Neural progenitor cell (in vitro differentiated cells): Measurements from ENCODE around the gene PDE7B. TPM values are rescaled to one million over a fixed set of nuclear protein-coding genes. Genes with fewer than 3 reads are reported as not detected.

Experiments used
- DNase-seq: peaks from one replicate; pipeline ENCODE4 v3.0.0-alpha.2; 2016; ENCODE audit warnings: low spot score
- H2AFZ ChIP-seq: fragments of 200-600 bp; sonication (generic); replicated peaks from 2 replicates; pipeline ENCODE4 v1.6.1; 2016; ENCODE audit warnings: antibody characterized with exemption
- H3F3A ChIP-seq: fragments of 200-600 bp; sonication (generic); 2 replicates; pipeline ENCODE4 v1.6.1; 2016; ENCODE audit warnings: antibody characterized with exemption, low read depth
- H3K27ac ChIP-seq: fragments of 200-600 bp; sonication (generic); 2 replicates; pipeline ENCODE4 v1.5.1; 2016; ENCODE audit warnings: mild to moderate bottlenecking
- H3K27me3 ChIP-seq: fragments of 200-600 bp; sonication (generic); 2 replicates; pipeline ENCODE4 v1.6.1; 2016; ENCODE audit warnings: mild to moderate bottlenecking, moderate library complexity
- H3K36me3 ChIP-seq: fragments of 200-600 bp; sonication (generic); 2 replicates; pipeline ENCODE4 v1.5.1; 2016
- H3K4me1 ChIP-seq: fragments of 200-600 bp; sonication (generic); 2 replicates; pipeline ENCODE4 v1.6.1; 2016; ENCODE audit warnings: mixed run types
- H3K4me2 ChIP-seq: fragments of 200-600 bp; sonication (generic); 2 replicates; pipeline ENCODE4 v1.6.1; 2016
- H3K4me3 ChIP-seq: fragments of 200-600 bp; sonication (generic); 2 replicates; pipeline ENCODE4 v1.5.1; 2016
- H3K79me2 ChIP-seq: fragments of 200-600 bp; sonication (generic); 2 replicates; pipeline ENCODE4 v1.6.1; 2016; ENCODE audit warnings: low read depth
- H3K9ac ChIP-seq: fragments of 200-600 bp; sonication (generic); 2 replicates; pipeline ENCODE4 v1.6.1; 2016
- H3K9me3 ChIP-seq: fragments of 200-600 bp; sonication (generic); 2 replicates; pipeline ENCODE4 v1.5.1; 2016; ENCODE audit warnings: low read depth
- H4K20me1 ChIP-seq: fragments of 200-600 bp; sonication (generic); 2 replicates; pipeline ENCODE4 v1.6.1; 2016; ENCODE audit warnings: low read depth
- H3K27ac Mint-ChIP-seq: 3 replicates; pipeline ENCODE4 v1.8.0; 2021; ENCODE audit warnings: mixed read lengths
- H3K27me3 Mint-ChIP-seq: 2 replicates; pipeline ENCODE4 v1.8.0; 2022; ENCODE audit warnings: low read depth, mild to moderate bottlenecking, inconsistent platforms, moderate library complexity, mixed read lengths; ENCODE audit not compliant: insufficient read depth
- H3K36me3 Mint-ChIP-seq: 3 replicates; pipeline ENCODE4 v1.8.0; 2021; ENCODE audit warnings: mixed read lengths
- H3K4me1 Mint-ChIP-seq: 3 replicates; pipeline ENCODE4 v1.8.0; 2021; ENCODE audit warnings: mixed read lengths
- H3K4me3 Mint-ChIP-seq: 3 replicates; pipeline ENCODE4 v1.8.0; 2021; ENCODE audit warnings: mild to moderate bottlenecking, moderate library complexity, mixed read lengths
- H3K9me3 Mint-ChIP-seq: 3 replicates; pipeline ENCODE4 v1.8.0; 2020; ENCODE audit warnings: mixed read lengths
- CTCF ChIP-seq: fragments of 200-600 bp; sonication (generic); IDR thresholded peaks from 2 replicates; pipeline ENCODE4 v1.5.1; 2017; ENCODE audit warnings: antibody characterized with exemption, mild to moderate bottlenecking
- EZH2 ChIP-seq: fragments of 200-600 bp; sonication (generic); IDR thresholded peaks from 2 replicates; pipeline ENCODE4 v1.6.1; 2017; ENCODE audit warnings: antibody characterized with exemption, mild to moderate bottlenecking, moderate library complexity
- EZH2phosphoT487 ChIP-seq: fragments of 200-600 bp; sonication (generic); IDR thresholded peaks from 2 replicates; pipeline ENCODE4 v1.6.1; 2017; ENCODE audit warnings: antibody characterized with exemption
- total RNA-seq: library from RNA; depleted of rRNA; stranded (reverse); fragments of >200 nt; gene quantifications from 2 replicates; pipeline ENCODE4 v1.2.3, GENCODE V29; 2015; ENCODE audit warnings: low replicate concordance

PDE7B gene
- total RNA-seq, 1 donor from 2014 or later: 0.04 TPM

- no peak overlapping the region for H3K27ac Mint-ChIP-seq
- H3K4me1 Mint-ChIP-seq: peaks cover 11% of the 10 kb centered on the region
- no peaks in the 10 kb centered on the region for H3K27me3 ChIP-seq
- TF ChIP-seq EZH2 (no peak), EZH2phosphoT487 (no peak), CTCF (no peak)
- no peaks in the 10 kb centered on the region for H3K4me1 ChIP-seq
- no peaks in the 10 kb centered on the region for H3K9me3 ChIP-seq
- peaks cover 7% of the 10 kb centered on the region for H3K27me3 Mint-ChIP-seq
- H3K9me3 Mint-ChIP-seq: peaks cover 17% of the 10 kb centered on the region
- H3K4me3 ChIP-seq: no peak overlapping the region
- H3K79me2 ChIP-seq: no peaks in the 10 kb centered on the region
- no peaks in the 10 kb centered on the region for H4K20me1 ChIP-seq
- no peak overlapping the region for H2AFZ ChIP-seq
- no peak overlapping the region for H3K27ac ChIP-seq
- no peaks in the 10 kb centered on the region for H3K36me3 ChIP-seq
- H3K4me2 ChIP-seq: no peak overlapping the region
- H3K9ac ChIP-seq: no peak overlapping the region
- no peak overlapping the region for H3K4me3 Mint-ChIP-seq
- H3K36me3 Mint-ChIP-seq: no peaks in the 10 kb centered on the region
- H3F3A ChIP-seq: no peaks in the 10 kb centered on the region
- DNase-seq: no peak
These were observed 160.0 kb downstream of the PDE7B start for GRCh38 chr6:136011475-136011874.

DNA sequence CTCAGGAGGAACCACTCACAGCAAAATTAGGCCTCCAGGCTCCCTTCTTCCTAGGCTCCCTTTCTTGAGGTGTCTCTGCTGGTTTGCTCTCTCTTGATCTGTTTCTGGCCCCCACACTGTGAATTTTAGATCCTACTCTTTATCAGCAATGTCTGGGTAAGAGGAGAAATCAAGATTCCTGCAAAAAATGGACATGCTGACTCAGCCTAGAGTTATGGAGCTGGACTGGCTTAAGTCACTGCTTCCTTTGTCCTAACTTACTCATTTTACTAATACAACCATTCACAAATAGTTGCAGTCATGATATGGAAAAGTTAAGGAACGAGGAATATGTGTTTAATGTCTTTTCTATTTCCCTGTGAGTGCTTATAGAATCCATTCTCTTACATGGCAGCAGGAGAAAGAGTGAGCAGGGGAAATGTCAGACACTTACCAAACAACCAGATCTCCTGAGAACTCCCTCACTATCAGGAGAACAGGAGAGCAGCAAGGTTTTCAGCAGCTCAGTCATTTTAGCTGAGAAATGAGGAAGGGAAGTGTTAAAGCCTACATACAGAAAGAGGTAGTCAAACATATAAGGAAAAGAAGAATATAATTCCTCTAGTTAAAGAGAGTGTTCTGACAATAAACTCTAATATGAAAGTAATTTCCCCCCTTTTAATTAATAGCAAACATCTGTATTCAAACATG, 160.8 kb downstream of the PDE7B start:
- Histone ChIP-seq H3K9ac (no peak overlapping the region), H3F3A (no peaks in the 10 kb centered on the region), H3K79me2 (no peaks in the 10 kb centered on the region), H3K36me3 (no peaks in the 10 kb centered on the region), H4K20me1 (no peaks in the 10 kb centered on the region), H2AFZ (no peak overlapping the region), H3K9me3 (no peaks in the 10 kb centered on the region), H3K4me1 (no peaks in the 10 kb centered on the region), H3K27me3 (no peaks in the 10 kb centered on the region), H3K4me3 (no peak overlapping the region), H3K4me2 (no peak overlapping the region), H3K27ac (no peak overlapping the region)
- Mint-ChIP-seq H3K4me1 (peaks cover 11% of the 10 kb centered on the region), H3K4me3 (no peak overlapping the region), H3K9me3 (peaks cover 10% of the 10 kb centered on the region), H3K27me3 (peaks cover 5% of the 10 kb centered on the region), H3K27ac (peak overlapping the region; percentile 24), H3K36me3 (no peaks in the 10 kb centered on the region)
- no peak for DNase-seq
- no peak for TF ChIP-seq EZH2phosphoT487

DNA sequence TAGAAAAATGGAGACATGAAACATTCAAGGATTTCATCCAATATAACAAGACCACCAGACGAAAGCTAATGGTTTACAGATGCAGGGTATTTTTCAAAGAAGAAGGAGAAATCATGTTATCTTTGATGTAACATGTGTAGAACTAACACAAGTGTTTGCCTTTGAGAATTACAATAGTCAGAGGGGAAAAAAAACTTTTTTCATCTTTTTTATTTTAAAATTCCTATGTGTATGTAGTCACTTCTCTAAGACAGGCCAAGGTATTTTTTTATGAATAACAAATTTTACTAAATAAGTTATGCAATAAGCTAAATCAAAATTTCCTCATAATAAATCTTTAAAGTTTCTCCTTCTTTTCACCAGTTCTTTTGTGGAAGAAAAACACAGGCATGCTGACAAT, 161.4 kb downstream of the PDE7B start:
- Histone ChIP-seq H4K20me1 (no peaks in the 10 kb centered on the region), H3K4me2 (no peak overlapping the region), H3K79me2 (no peaks in the 10 kb centered on the region), H3K9me3 (no peaks in the 10 kb centered on the region), H3F3A (no peaks in the 10 kb centered on the region), H3K27ac (no peak overlapping the region), H3K27me3 (no peaks in the 10 kb centered on the region), H3K36me3 (no peaks in the 10 kb centered on the region), H3K4me3 (no peak overlapping the region), H3K9ac (no peak overlapping the region), H2AFZ (no peak overlapping the region), H3K4me1 (no peaks in the 10 kb centered on the region)
- DNase-seq: no peak
- H3K4me1 Mint-ChIP-seq: peaks cover 11% of the 10 kb centered on the region
- H3K9me3 Mint-ChIP-seq: peaks cover 7% of the 10 kb centered on the region
- H3K27me3 Mint-ChIP-seq: peaks cover 5% of the 10 kb centered on the region
- no peaks in the 10 kb centered on the region for H3K36me3 Mint-ChIP-seq
- H3K4me3 Mint-ChIP-seq: no peak overlapping the region
- no peak for TF ChIP-seq EZH2phosphoT487
- no peak overlapping the region for H3K27ac Mint-ChIP-seq

DNA sequence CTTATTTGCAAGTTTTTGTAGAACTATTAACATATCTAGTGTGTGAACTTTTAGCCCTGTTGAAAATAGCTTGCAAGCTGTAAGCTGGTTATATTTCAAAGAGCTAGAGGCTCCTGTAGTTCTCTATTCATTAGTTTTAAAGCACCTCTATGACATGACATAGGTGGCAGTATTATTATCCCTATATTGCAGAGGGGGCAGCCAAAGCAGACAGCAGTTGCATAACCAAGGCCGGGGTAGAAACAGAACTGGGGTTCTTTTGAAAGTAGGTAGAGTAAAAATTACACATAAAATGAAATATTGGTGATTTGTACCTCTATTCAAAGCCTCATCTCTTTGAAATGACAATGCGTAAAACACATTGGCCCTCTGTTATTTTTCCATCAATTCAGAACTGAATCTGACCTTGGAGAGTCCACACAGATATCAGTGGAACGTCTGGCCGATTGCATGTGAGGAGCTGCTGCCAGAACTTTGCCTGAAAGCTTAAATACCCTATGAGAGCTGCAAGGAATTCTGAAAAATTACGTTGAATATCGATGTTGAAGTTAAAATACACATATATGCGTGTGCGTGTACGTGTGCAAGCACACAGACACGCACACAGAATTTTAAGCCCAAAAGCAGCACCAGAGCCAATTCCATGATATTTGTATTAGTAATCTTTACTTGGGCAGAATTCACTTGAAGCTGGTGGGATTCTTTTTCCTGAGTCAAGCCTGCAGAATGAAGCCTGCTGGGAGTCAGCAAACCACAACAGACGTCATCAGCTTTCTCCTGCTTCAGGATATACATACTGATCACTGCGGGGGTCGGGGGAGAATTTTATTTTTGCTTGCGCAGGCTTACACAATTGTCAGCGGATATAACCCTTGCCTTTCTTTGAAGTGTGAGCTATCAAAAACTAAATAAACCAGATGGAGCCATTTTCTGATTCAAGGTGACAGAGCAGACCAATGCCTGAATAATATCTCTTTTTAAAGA, 163.2 kb downstream of the PDE7B start:
- H3K36me3 ChIP-seq: no peaks in the 10 kb centered on the region
- H3F3A ChIP-seq: no peaks in the 10 kb centered on the region
- H3K4me2 ChIP-seq: no peak overlapping the region
- no peaks in the 10 kb centered on the region for H3K27me3 ChIP-seq
- H3K9ac ChIP-seq: no peak overlapping the region
- no peaks in the 10 kb centered on the region for H3K36me3 Mint-ChIP-seq
- peaks cover 11% of the 10 kb centered on the region for H3K4me1 Mint-ChIP-seq
- H3K27me3 Mint-ChIP-seq: peaks cover 3% of the 10 kb centered on the region
- H3K27ac Mint-ChIP-seq: no peak overlapping the region
- H3K9me3 Mint-ChIP-seq: peaks cover 2% of the 10 kb centered on the region
- no peaks in the 10 kb centered on the region for H3K4me1 ChIP-seq
- H3K27ac ChIP-seq: no peak overlapping the region
- H2AFZ ChIP-seq: no peak overlapping the region
- DNase-seq: no peak
- no peaks in the 10 kb centered on the region for H3K9me3 ChIP-seq
- no peaks in the 10 kb centered on the region for H3K79me2 ChIP-seq
- H3K4me3 ChIP-seq: no peak overlapping the region
- TF ChIP-seq CTCF (no peak), EZH2 (no peak), EZH2phosphoT487 (no peak)
- no peaks in the 10 kb centered on the region for H4K20me1 ChIP-seq
- no peak overlapping the region for H3K4me3 Mint-ChIP-seq
